Measurements from ENCODE around the gene CACNA1S.

CACNA1S gene

DNA sequence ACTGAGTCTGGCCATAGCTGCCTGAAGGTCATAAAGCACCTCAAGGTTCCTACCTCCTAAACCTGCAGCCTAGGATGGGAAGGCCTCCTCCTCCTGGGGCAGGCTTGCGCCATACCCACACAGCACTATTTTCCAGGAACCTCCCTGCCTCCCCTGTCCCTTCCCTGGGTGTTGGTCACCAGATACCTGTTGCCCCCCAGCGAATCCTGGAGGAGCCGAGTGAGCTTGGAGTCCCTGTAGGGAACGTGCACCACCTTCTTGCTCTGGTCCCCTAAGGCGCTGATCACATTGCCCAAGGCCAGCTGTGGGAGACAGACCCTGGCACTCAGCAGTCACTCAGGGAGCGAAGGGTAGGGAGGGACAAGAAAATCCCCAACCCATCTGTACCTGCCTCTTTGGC is 108.1 kb downstream of the CACNA1S start:
- TF ChIP-seq CTCF (IDR thresholded peaks at IDR 0.05): no peak
- no peak overlapping the region for H3K27ac ChIP-seq
- intact Hi-C loops (cut with DNase I; ENCODE audit: low total_unique reads): no loop called here
- H3K4me3 ChIP-seq: no peak overlapping the region
- H3K4me1 ChIP-seq: no peaks in the 10 kb centered on the region
- H3K27me3 ChIP-seq: peaks cover 0 to 5% of the 10 kb centered on the region in 2 donors
- no peak for DNase-seq
- H3K9me3 ChIP-seq: no peaks in the 10 kb centered on the region
- peaks cover 0 to 4% (median 0%) of the 10 kb centered on the region in 3 donors for H3K36me3 ChIP-seq

GRCh38 chr1:201002510-201002909 is 109.7 kb downstream of the CACNA1S start:
- intact Hi-C loops (cut with DNase I; ENCODE audit: low total_unique reads): no loop called here
- no peaks in the 10 kb centered on the region for H3K4me1 ChIP-seq
- H3K27ac ChIP-seq: no peak overlapping the region
- H3K9me3 ChIP-seq: no peaks in the 10 kb centered on the region
- no peak overlapping the region for H3K4me3 ChIP-seq
- peaks cover 0 to 5% (median 0%) of the 10 kb centered on the region in 3 donors for H3K36me3 ChIP-seq
- no peak for DNase-seq
- no peak for TF ChIP-seq CTCF (IDR thresholded peaks at IDR 0.05)
- no peaks in the 10 kb centered on the region for H3K27me3 ChIP-seq

GRCh38 chr1:201001962-201002361 is 110.3 kb downstream of the CACNA1S start:
- H3K27ac ChIP-seq: no peak overlapping the region
- no peaks in the 10 kb centered on the region for H3K9me3 ChIP-seq
- no peak overlapping the region for H3K4me3 ChIP-seq
- H3K4me1 ChIP-seq: no peaks in the 10 kb centered on the region
- no peaks in the 10 kb centered on the region for H3K27me3 ChIP-seq
- intact Hi-C loops (cut with DNase I; ENCODE audit: low total_unique reads): no loop called here
- DNase-seq: no peak
- no peak for TF ChIP-seq CTCF (IDR thresholded peaks at IDR 0.05)
- peaks cover 0 to 5% (median 0%) of the 10 kb centered on the region in 3 donors for H3K36me3 ChIP-seq

GRCh38 chr1:201000391-201000790 is 111.8 kb downstream of the CACNA1S start:
- no peak for TF ChIP-seq CTCF (IDR thresholded peaks at IDR 0.05)
- H3K36me3 ChIP-seq: peaks cover 0 to 5% (median 0%) of the 10 kb centered on the region in 3 donors
- no peaks in the 10 kb centered on the region for H3K9me3 ChIP-seq
- no peaks in the 10 kb centered on the region for H3K4me1 ChIP-seq
- no peak overlapping the region for H3K27ac ChIP-seq
- intact Hi-C loops (cut with DNase I; ENCODE audit: low total_unique reads): no loop called here
- DNase-seq: no peak
- no peak overlapping the region for H3K4me3 ChIP-seq
- no peaks in the 10 kb centered on the region for H3K27me3 ChIP-seq

- Histone ChIP-seq H3K4me1 (no peaks in the 10 kb centered on the region), H3K9me3 (no peaks in the 10 kb centered on the region), H3K27ac (no peak overlapping the region), H3K4me3 (no peak overlapping the region), H3K36me3 (peaks cover 0 to 5% (median 0%) of the 10 kb centered on the region in 3 donors), H3K27me3 (no peaks in the 10 kb centered on the region)
- TF ChIP-seq CTCF (IDR thresholded peaks at IDR 0.05): no peak
- intact Hi-C loops (cut with DNase I; ENCODE audit: low total_unique reads): no loop called here
- no peak for DNase-seq
These were observed 112.6 kb downstream of the CACNA1S start for GRCh38 chr1:200999667-201000066.

DNA sequence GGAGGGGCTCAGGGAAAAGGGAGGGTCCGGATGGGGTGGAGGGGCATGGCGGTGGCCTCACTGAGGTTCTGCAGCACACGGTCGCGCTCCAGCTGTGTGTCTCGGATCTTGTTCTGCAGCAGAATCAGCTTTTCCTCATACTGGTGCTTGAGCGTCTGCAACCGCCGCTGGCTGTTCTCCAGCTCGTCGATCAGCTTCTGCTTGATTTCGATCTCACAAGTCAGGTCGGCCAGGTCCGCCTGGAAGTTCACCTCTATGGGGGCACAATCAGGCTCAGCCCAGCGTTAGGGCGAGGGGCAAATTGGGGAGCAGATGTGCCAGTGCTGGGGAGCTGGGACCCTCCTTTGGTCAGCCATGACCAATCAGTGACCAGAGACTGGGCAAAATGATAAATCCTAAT is 113.9 kb downstream of the CACNA1S start:
- intact Hi-C loops (cut with DNase I; ENCODE audit: low total_unique reads): no loop called here
- Histone ChIP-seq H3K4me1 (no peaks in the 10 kb centered on the region), H3K36me3 (peaks cover 0 to 5% (median 0%) of the 10 kb centered on the region in 3 donors), H3K27ac (no peak overlapping the region), H3K9me3 (no peaks in the 10 kb centered on the region), H3K4me3 (no peak overlapping the region), H3K27me3 (no peaks in the 10 kb centered on the region)
- DNase-seq: no peak
- no peak for TF ChIP-seq CTCF (IDR thresholded peaks at IDR 0.05)
